HepG2 (cell line): ENCODE data around the gene PEA15. TPM values are rescaled to one million over a fixed set of nuclear protein-coding genes. Genes with fewer than 3 reads are reported as not detected.

Experiments
- BCL3 ChIP-seq: sonication (generic); formaldehyde crosslinking; IDR thresholded peaks from 2 replicates; pipeline ENCODE4 v1.5.1; 2020; ENCODE audit warnings: mild to moderate bottlenecking, missing genetic modification reagents, moderate library complexity
- DMAP1 ChIP-seq: IDR thresholded peaks from 2 replicates; pipeline ENCODE4 v1.6.1; 2016
- FOXJ3 ChIP-seq: sonication (generic); formaldehyde crosslinking; IDR thresholded peaks from 2 replicates; pipeline ENCODE4 v1.4.0; 2020; ENCODE audit warnings: missing genetic modification reagents, mild to moderate bottlenecking, borderline replicate concordance
- FOXP4 ChIP-seq: sonication (generic); formaldehyde crosslinking; IDR thresholded peaks from 2 replicates; pipeline ENCODE4 v1.4.0; 2020; ENCODE audit warnings: missing genetic modification reagents
- HNRNPUL1 ChIP-seq: fragments of 200-400 bp; formaldehyde crosslinking; IDR thresholded peaks from 2 replicates; pipeline ENCODE4 v1.6.1; 2017; ENCODE audit warnings: low read depth, mild to moderate bottlenecking, low read length, moderate library complexity
- IRF9 ChIP-seq: sonication (generic); formaldehyde crosslinking; IDR thresholded peaks from 2 replicates; pipeline ENCODE4 v1.8.0; 2022; ENCODE audit warnings: missing genetic modification reagents, mild to moderate bottlenecking, borderline replicate concordance
- JUNB ChIP-seq: sonication (generic); formaldehyde crosslinking; IDR thresholded peaks from 2 replicates; pipeline ENCODE4 v1.8.0; 2022; ENCODE audit warnings: missing genetic modification reagents, mild to moderate bottlenecking, borderline replicate concordance
- KDM1A ChIP-seq: IDR thresholded peaks from 2 replicates; pipeline ENCODE4 v1.6.1; 2016; ENCODE audit warnings: missing compliant biosample characterization
- KDM4B ChIP-seq: sonication (generic); formaldehyde crosslinking; IDR thresholded peaks from 2 replicates; pipeline ENCODE4 v1.4.0; 2020; ENCODE audit warnings: missing genetic modification reagents
- KLF16 ChIP-seq, 2 experiments: sonication (generic) in 1 of 2; formaldehyde crosslinking in 1 of 2; IDR thresholded peaks; 2 replicates each; pipeline versions ENCODE4 v1.6.1 to v1.8.0; 2016 to 2023; ENCODE audit warnings: missing genetic modification reagents in 2 of 2, missing compliant biosample characterization in 1 of 2
- LBX2 ChIP-seq: sonication (generic); formaldehyde crosslinking; IDR thresholded peaks from 2 replicates; pipeline ENCODE4 v1.5.0; 2020; ENCODE audit warnings: missing genetic modification reagents, mild to moderate bottlenecking, borderline replicate concordance
- MLLT10 ChIP-seq: sonication (generic); formaldehyde crosslinking; IDR thresholded peaks from 2 replicates; pipeline ENCODE4 v1.4.0; 2020; ENCODE audit warnings: missing genetic modification reagents
- NBN ChIP-seq: fragments of 450-650 bp; conservative IDR thresholded peaks from 2 replicates; pipeline ENCODE4 v1.6.1; 2017
- RAD21 ChIP-seq: fragments of 450-650 bp; formaldehyde crosslinking; IDR thresholded peaks from 2 replicates; pipeline ENCODE4 v1.5.0; 2020; ENCODE audit warnings: mild to moderate bottlenecking
- RARG ChIP-seq: sonication (generic); formaldehyde crosslinking; IDR thresholded peaks from 2 replicates; pipeline ENCODE4 v1.4.0; 2020; ENCODE audit warnings: low read depth, mild to moderate bottlenecking, missing genetic modification reagents
- SAP130 ChIP-seq: IDR thresholded peaks from 2 replicates; pipeline ENCODE4 v1.6.1; 2016; ENCODE audit warnings: low read depth
- TFE3 ChIP-seq: IDR thresholded peaks from 2 replicates; pipeline ENCODE4 v1.6.1; 2016
- XBP1 ChIP-seq: sonication (generic); formaldehyde crosslinking; IDR thresholded peaks from 2 replicates; pipeline ENCODE4 v1.5.0; 2020; ENCODE audit warnings: missing genetic modification reagents
- ZNF121 ChIP-seq: sonication (generic); formaldehyde crosslinking; IDR thresholded peaks from 2 replicates; pipeline ENCODE4 v1.5.0; 2020; ENCODE audit warnings: mild to moderate bottlenecking, missing genetic modification reagents
- ZNF205 ChIP-seq: IDR thresholded peaks from 2 replicates; pipeline ENCODE4 v1.6.1; 2018; ENCODE audit warnings: missing biosample characterization, missing genetic modification reagents
- ZNF431 ChIP-seq: sonication (generic); formaldehyde crosslinking; IDR thresholded peaks from 2 replicates; pipeline ENCODE4 v1.9.0; 2022; ENCODE audit warnings: missing genetic modification reagents, low read depth, mild to moderate bottlenecking, borderline replicate concordance
- ZNF558 ChIP-seq: sonication (generic); formaldehyde crosslinking; IDR thresholded peaks from 2 replicates; pipeline ENCODE4 v1.9.0; 2022; ENCODE audit warnings: mild to moderate bottlenecking, missing genetic modification reagents, borderline replicate concordance
- ZNF670 ChIP-seq: sonication (generic); formaldehyde crosslinking; IDR thresholded peaks from 2 replicates; pipeline ENCODE4 v1.8.0; 2022; ENCODE audit warnings: mild to moderate bottlenecking, missing genetic modification reagents, borderline replicate concordance
- ZNF674 ChIP-seq: sonication (generic); formaldehyde crosslinking; IDR thresholded peaks from 2 replicates; pipeline ENCODE4 v1.5.0; 2020; ENCODE audit warnings: low read depth, mild to moderate bottlenecking, missing genetic modification reagents
- ZSCAN21 ChIP-seq: sonication (generic); formaldehyde crosslinking; IDR thresholded peaks from 2 replicates; pipeline ENCODE4 v1.8.0; 2022; ENCODE audit warnings: mild to moderate bottlenecking, missing genetic modification reagents, moderate library complexity, borderline replicate concordance
- polyA plus RNA-seq, 8 experiments: library from polyadenylated mRNA; depleted of rRNA in 3 of 8; stranded (reverse) in 7 of 8; unstranded in 1 of 8; fragments of >200 nt; fragmentation: Illumina TruSeq in 4 of 8; extraction: Trizol in 4 of 8; gene quantifications; 2 replicates each; pipeline versions ENCODE4 v1.2.1 to v1.2.3, GENCODE V29; 2011 to 2016; ENCODE audit warnings: low read depth in 4 of 8, missing spikeins in 1 of 8, mixed read lengths in 1 of 8; ENCODE audit not compliant: insufficient read depth in 1 of 8
- total RNA-seq, 5 experiments: library from RNA; depleted of rRNA; stranded (reverse); fragments of >200 nt; fragmentation: Illumina TruSeq; extraction: Trizol; gene quantifications; 2 replicates each; pipeline ENCODE4 v1.2.3, GENCODE V29; 2016; ENCODE audit warnings: low read depth in 1 of 5

Gene PEA15
- total and polyA plus RNA-seq, 2 of the 13 experiments (the other 11 are each of a cell fraction or from before 2014, with no cell fraction given) = 12.1 to 35.2 TPM

- TF ChIP-seq TFE3 (CRISPR knock-in tag) (no peak), MLLT10 (CRISPR knock-in tag) (no peak), KLF16 (CRISPR knock-in tag; IDR thresholded peaks at IDR 0.05) (no peak), FOXP4 (CRISPR knock-in tag) (no peak), IRF9 (CRISPR knock-in tag) (no peak), FOXJ3 (peak; percentile 20; the same call in 1 of the 2 replicates), ZSCAN21 (CRISPR knock-in tag) (no peak), JUNB (CRISPR knock-in tag) (no peak), HNRNPUL1 (no peak), DMAP1 (CRISPR knock-in tag) (no peak), KDM4B (CRISPR knock-in tag) (no peak), ZNF674 (CRISPR knock-in tag) (no peak), ZNF431 (CRISPR knock-in tag) (no peak), NBN (no peak), XBP1 (CRISPR knock-in tag) (no peak), ZNF205 (CRISPR knock-in tag) (no peak), BCL3 (CRISPR knock-in tag) (no peak), ZNF670 (no peak), ZNF121 (CRISPR knock-in tag) (no peak), KDM1A (CRISPR knock-in tag) (no peak), SAP130 (CRISPR knock-in tag) (peak; percentile 62), ZNF558 (CRISPR knock-in tag) (no peak), RARG (CRISPR knock-in tag) (no peak), RAD21 (CRISPR knock-in tag) (peak; percentile 78), LBX2 (CRISPR knock-in tag) (no peak)
Measured at GRCh38 chr1:160251687-160252526, 46.7 kb downstream of the PEA15 start (continued).
